H1 (cell line): ENCODE data around the gene UBE2Q2. TPM values are rescaled to one million over a fixed set of nuclear protein-coding genes. Genes with fewer than 3 reads are reported as not detected.
"Not testable (repeated sequence)": the region's sequence is repeated elsewhere in the genome, so short reads cannot be mapped to it uniquely, and the experiment has no call there.

Experiments used
- CTCF ChIA-PET: fragments of 300-600 bp; sonication (Branson Sonifier 250); formaldehyde crosslinking; loops from one replicate; lab custom pipeline; 2021; ENCODE audit not compliant: partially characterized antibody; lab: Charles Lee
- POLR2A ChIA-PET: fragments of 300-600 bp; sonication (Branson Sonifier 250); formaldehyde crosslinking; loops from one replicate; lab custom pipeline; 2021; ENCODE audit warnings: inconsistent platforms; ENCODE audit not compliant: partially characterized antibody; lab: Charles Lee
- DNase-seq, 2 experiments: peaks; one replicate each; pipeline versions ENCODE4 v3.0.0 to v3.0.0-alpha.2; 2010 to 2022; ENCODE audit warnings: low spot score in 2 of 2, low read depth in 1 of 2, mixed read lengths in 1 of 2
- FAIRE-seq: peaks from 2 replicates; lab custom pipeline; 2011; peaks lifted over from hg19 to GRCh38; lab: Jason Lieb, UNC
- H2AFZ ChIP-seq: 2 replicates; pipeline ENCODE4 v1.8.1; 2012; ENCODE audit warnings: low read length, inconsistent platforms
- H2AK5ac ChIP-seq: 2 replicates; pipeline ENCODE4 v1.6.1; 2013; ENCODE audit warnings: low read depth, low read length
- H2BK120ac ChIP-seq: replicated peaks from 2 replicates; pipeline ENCODE3; 2013; ENCODE audit warnings: low read depth, low read length, inconsistent platforms
- H2BK12ac ChIP-seq: 2 replicates; pipeline ENCODE4 v1.6.1; 2013; ENCODE audit warnings: low read depth, low read length
- H2BK15ac ChIP-seq: 2 replicates; pipeline ENCODE4 v1.6.1; 2013; ENCODE audit warnings: low read length
- H2BK20ac ChIP-seq: 2 replicates; pipeline ENCODE4 v1.6.1; 2013; ENCODE audit warnings: low read length
- H2BK5ac ChIP-seq: 2 replicates; pipeline ENCODE4 v1.6.1; 2013; ENCODE audit warnings: low read depth, low read length
- H3K14ac ChIP-seq: 2 replicates; pipeline ENCODE4 v1.6.1; 2013; ENCODE audit warnings: inconsistent platforms; ENCODE audit not compliant: insufficient read length
- H3K18ac ChIP-seq: 2 replicates; pipeline ENCODE4 v1.6.1; 2013; ENCODE audit warnings: low read length; ENCODE audit errors: extremely low read depth
- H3K23ac ChIP-seq: 2 replicates; pipeline ENCODE4 v1.6.1; 2013; ENCODE audit warnings: inconsistent platforms; ENCODE audit not compliant: insufficient read length
- H3K23me2 ChIP-seq: 2 replicates; pipeline ENCODE4 v1.6.1; 2013; ENCODE audit warnings: low read depth, low read length
- H3K27ac ChIP-seq: 2 replicates; pipeline ENCODE4 v1.6.1; 2011; ENCODE audit warnings: low read depth, low read length, inconsistent platforms
- H3K27me3 ChIP-seq, 4 experiments: replicated peaks in 1 of 4; 1 replicate in 1 of 4; 2 replicates in 3 of 4; pipeline versions ENCODE4 v1.6.1 to v1.8.1; 2011 to 2013; ENCODE audit warnings: low read length in 3 of 4, mild to moderate bottlenecking in 3 of 4, inconsistent platforms in 2 of 4, mixed read lengths in 2 of 4, moderate library complexity in 1 of 4; ENCODE audit not compliant: control insufficient read depth in 3 of 4, insufficient read depth in 3 of 4; ENCODE audit errors: extremely low read depth in 1 of 4
- H3K36me3 ChIP-seq, 4 experiments: 2 replicates each; pipeline versions ENCODE4 v1.6.1 to v1.8.1; 2011 to 2013; ENCODE audit warnings: mild to moderate bottlenecking in 4 of 4, low read length in 3 of 4, moderate library complexity in 2 of 4, control low read depth in 1 of 4, inconsistent platforms in 1 of 4; ENCODE audit not compliant: insufficient read depth in 4 of 4, control insufficient read depth in 2 of 4
- H3K4ac ChIP-seq: replicated peaks from 2 replicates; pipeline ENCODE3; 2013; ENCODE audit warnings: low read length, low read depth, mixed read lengths, inconsistent platforms; ENCODE audit not compliant: insufficient read length
- H3K4me1 ChIP-seq, 4 experiments: replicated peaks in 1 of 4; 1 replicate in 1 of 4; 2 replicates in 3 of 4; pipeline versions ENCODE4 v1.6.1 to v1.8.1; 2011 to 2013; ENCODE audit warnings: low read length in 3 of 4, inconsistent platforms in 2 of 4, mixed read lengths in 1 of 4; ENCODE audit not compliant: insufficient read depth in 4 of 4, control insufficient read depth in 3 of 4
- H3K4me2 ChIP-seq, 2 experiments: 2 replicates each; pipeline versions ENCODE4 v1.6.1 to v1.8.1; 2011 to 2013; ENCODE audit warnings: low read depth in 2 of 2, low read length in 2 of 2, control low read depth in 1 of 2, inconsistent platforms in 1 of 2, mild to moderate bottlenecking in 1 of 2; ENCODE audit not compliant: insufficient read depth in 1 of 2
- H3K4me3 ChIP-seq, 4 experiments: fragments of 200-600, 300-600 bp in 1 of 4; sonication (generic), shearing (Covaris generic), sonication (Bioruptor Twin) in 1 of 4; 2 replicates each; pipeline versions ENCODE4 v1.5.1 to v1.8.1; 2011 to 2016; ENCODE audit warnings: low read length in 4 of 4, low read depth in 3 of 4, control low read depth in 2 of 4, inconsistent platforms in 2 of 4, mild to moderate bottlenecking in 2 of 4, mixed read lengths in 1 of 4, moderate library complexity in 1 of 4; ENCODE audit not compliant: insufficient read depth in 2 of 4; ENCODE audit errors: extremely low read depth in 1 of 4
- H3K56ac ChIP-seq: replicated peaks from 2 replicates; pipeline ENCODE3; 2013; ENCODE audit warnings: low read depth, mild to moderate bottlenecking, mixed read lengths, low read length, inconsistent platforms; ENCODE audit not compliant: insufficient read length
- H3K79me1 ChIP-seq: 2 replicates; pipeline ENCODE4 v1.6.1; 2013; ENCODE audit warnings: low read depth, low read length, control low read depth
- H3K79me2 ChIP-seq, 2 experiments: 2 replicates each; pipeline versions ENCODE4 v1.6.1 to v1.8.1; 2012 to 2013; ENCODE audit warnings: low read length in 2 of 2, mild to moderate bottlenecking in 2 of 2, inconsistent platforms in 1 of 2; ENCODE audit not compliant: insufficient read depth in 2 of 2, control insufficient read depth in 1 of 2
- H3K9ac ChIP-seq, 4 experiments: replicated peaks in 1 of 4; 1 replicate in 1 of 4; 2 replicates in 3 of 4; pipeline versions ENCODE4 v1.6.1 to v1.8.1; 2011 to 2013; ENCODE audit warnings: low read depth in 3 of 4, low read length in 3 of 4, control low read depth in 2 of 4, mild to moderate bottlenecking in 2 of 4, moderate library complexity in 2 of 4, inconsistent platforms in 1 of 4; ENCODE audit errors: extremely low read depth in 1 of 4
- H3K9me3 ChIP-seq, 2 experiments: 2 replicates each; pipeline versions ENCODE4 v1.6.1 to v1.8.1; 2012 to 2013; ENCODE audit warnings: mild to moderate bottlenecking in 2 of 2, moderate library complexity in 2 of 2, control low read depth in 1 of 2, inconsistent platforms in 1 of 2, low read depth in 1 of 2, low read length in 1 of 2, mixed read lengths in 1 of 2; ENCODE audit not compliant: insufficient read depth in 2 of 2
- H4K20me1 ChIP-seq, 2 experiments: replicated peaks in 1 of 2; 2 replicates each; pipeline versions ENCODE3 to v1.8.1; 2011 to 2013; ENCODE audit warnings: inconsistent platforms in 2 of 2, low read length in 2 of 2, mild to moderate bottlenecking in 1 of 2; ENCODE audit not compliant: insufficient read depth in 2 of 2, control insufficient read depth in 1 of 2
- H4K5ac ChIP-seq: 2 replicates; pipeline ENCODE4 v1.6.1; 2013; ENCODE audit warnings: low read length, low read depth, mixed read lengths, inconsistent platforms; ENCODE audit not compliant: insufficient read length
- H4K8ac ChIP-seq: 2 replicates; pipeline ENCODE4 v1.8.0; 2013; ENCODE audit warnings: mild to moderate bottlenecking, moderate library complexity, low read length, inconsistent platforms; ENCODE audit not compliant: insufficient read depth; ENCODE audit errors: extremely low read depth
- H4K91ac ChIP-seq: replicated peaks from 2 replicates; pipeline ENCODE3; 2013; ENCODE audit warnings: low read length, mixed read lengths, inconsistent platforms; ENCODE audit not compliant: insufficient read length
- WGBS, 2 experiments: shearing (Covaris generic) in 1 of 2; methylation state at CpG; one replicate each; pipeline versions ENCODE4 v1.1.6 to v1.1.7; 2013 to 2015; ENCODE audit warnings: low lambda C conversion rate in 2 of 2, mixed read lengths in 2 of 2, inconsistent platforms in 1 of 2, low coverage in 1 of 2, missing lambda C conversion rate in 1 of 2; ENCODE audit not compliant: insufficient replicate concordance in 2 of 2, insufficient coverage in 1 of 2, insufficient read length in 1 of 2; ENCODE audit errors: extremely low coverage in 1 of 2, missing lambda C conversion rate in 1 of 2; 5-methylcytosine and 5-hydroxymethylcytosine counted together
- polyA plus RNA-seq, 7 experiments: library from polyadenylated mRNA; depleted of rRNA in 3 of 7; stranded (reverse) in 5 of 7; unstranded in 2 of 7; fragments of >200 nt in 5 of 7; fragments of 200-250 nt in 2 of 7; gene quantifications; 1 replicate in 5 of 7; 2 replicates in 1 of 7; 4 replicates in 1 of 7; pipeline versions ENCODE4 v1.2.1 to v1.2.3, GENCODE V29; 2011 to 2013; ENCODE audit warnings: missing spikeins in 2 of 7, mixed read lengths in 2 of 7
- total RNA-seq: library from RNA; stranded (reverse); fragmentation: NEBNext Ultra II Directional; extraction: Animal tissue kit (Norgen Biotek cat#: 25700); gene quantifications from 2 replicates; pipeline ENCODE4 v1.2.1, GENCODE V29; 2021

The UBE2Q2 gene
- total and polyA plus RNA-seq, 2 of the 8 experiments (the other 6 are each of a cell fraction or from before 2014, with no cell fraction given): 10.1 to 22.7 TPM

- H3K27ac ChIP-seq, H2BK20ac ChIP-seq: not testable (repeated sequence)
- POLR2A ChIA-PET: interaction anchor here (0.9 kb wide), 1 partner anchor 11 kb away, joined by 3 read pairs; no protein-coding TSS in a partner anchor
These were observed 28.3 kb downstream of the UBE2Q2 start for GRCh38 chr15:75871589-75871988.

More at GRCh38 chr15:75871589-75871988, 28.3 kb downstream of the UBE2Q2 start:
- peaks cover 0 to 26% of the 10 kb centered on the region in 2 experiments; a peak in 2 of 4 replicates for H3K79me2 ChIP-seq
- peak overlapping the region; percentile 98; the same call in 1 of the 2 replicates for H2AK5ac ChIP-seq
- DNase-seq, H3K23me2 ChIP-seq, H4K20me1 ChIP-seq, H3K18ac ChIP-seq, CTCF ChIA-PET, H3K27me3 ChIP-seq, H4K91ac ChIP-seq, H3K56ac ChIP-seq, H3K14ac ChIP-seq, H3K9me3 ChIP-seq, H2AFZ ChIP-seq, H3K23ac ChIP-seq, FAIRE-seq, H4K5ac ChIP-seq, H3K79me1 ChIP-seq, H3K4ac ChIP-seq, H3K9ac ChIP-seq, H3K4me3 ChIP-seq, H4K8ac ChIP-seq, H2BK15ac ChIP-seq: not testable (repeated sequence)
- 74% methylated on average over 1 of the region's 1 CpG; no CpG with 5 or more reads in 1 of the 2 experiments for WGBS, 2 experiments
- H2BK12ac ChIP-seq: peak overlapping the region; percentile 77; the same call in 1 of the 2 replicates
- peaks cover 0 to 12% (median 7%) of the 10 kb centered on the region in 4 experiments; a peak in 3 of 7 replicates for H3K4me1 ChIP-seq
- peak overlapping the region; percentile 71; the same call in 1 of the 2 replicates for H2BK5ac ChIP-seq
- H2BK120ac ChIP-seq: peak overlapping the region; percentile 21
- 0 out of 4 replicates have a peak overlapping the region, but pooled peaks of 1 of the 2 experiments have one; percentile 37 for H3K4me2 ChIP-seq
- H3K36me3 ChIP-seq: peaks cover 4 to 42% (median 13%) of the 10 kb centered on the region in 4 experiments
